Smooth muscle cell (in vitro differentiated cells): Measurements from ENCODE around the gene RPA3. TPM values are rescaled to one million over a fixed set of nuclear protein-coding genes. Genes with fewer than 3 reads are reported as not detected.
"Not testable (repeated sequence)": the region's sequence is repeated elsewhere in the genome, so short reads cannot be mapped to it uniquely, and the experiment has no call there.

Source experiments
- DNase-seq: peaks from one replicate; lab custom pipeline; 2025; ENCODE audit not compliant: unreplicated experiment; lab: John Stamatoyannopoulos, UW
- H2AFZ ChIP-seq: fragments of 200-600 bp; sonication (generic); 2 replicates; pipeline ENCODE4 v1.6.0; 2016; ENCODE audit warnings: antibody characterized with exemption, low read depth, mild to moderate bottlenecking
- H3F3A ChIP-seq: fragments of 200-600 bp; sonication (generic); 2 replicates; pipeline ENCODE4 v1.6.0; 2017; ENCODE audit warnings: antibody characterized with exemption, low read depth
- H3K27ac ChIP-seq: fragments of 200-600 bp; sonication (generic); 2 replicates; pipeline ENCODE4 v1.5.1; 2016; ENCODE audit warnings: low read depth, mild to moderate bottlenecking
- H3K27me3 ChIP-seq: fragments of 200-600 bp; sonication (generic); 2 replicates; pipeline ENCODE4 v1.6.1; 2016; ENCODE audit warnings: low read depth, mild to moderate bottlenecking
- H3K36me3 ChIP-seq: fragments of 200-600 bp; sonication (generic); 2 replicates; pipeline ENCODE4 v1.5.1; 2016; ENCODE audit warnings: low read depth
- H3K4me1 ChIP-seq: fragments of 200-600 bp; sonication (generic); 2 replicates; pipeline ENCODE4 v1.5.1; 2016; ENCODE audit warnings: low read depth
- H3K4me2 ChIP-seq: fragments of 200-600 bp; sonication (generic); 2 replicates; pipeline ENCODE4 v1.6.0; 2016; ENCODE audit warnings: mild to moderate bottlenecking
- H3K4me3 ChIP-seq: fragments of 200-600 bp; sonication (generic); 2 replicates; pipeline ENCODE4 v1.5.1; 2016; ENCODE audit warnings: mild to moderate bottlenecking
- H3K79me2 ChIP-seq: fragments of 200-600 bp; sonication (generic); 2 replicates; pipeline ENCODE4 v1.6.0; 2016; ENCODE audit warnings: low read depth, mild to moderate bottlenecking
- H3K9ac ChIP-seq: fragments of 200-600 bp; sonication (generic); 2 replicates; pipeline ENCODE4 v1.6.0; 2016; ENCODE audit warnings: low read depth
- H3K9me3 ChIP-seq: fragments of 200-600 bp; sonication (generic); replicated peaks from 2 replicates; pipeline ENCODE4 v1.5.1; 2016; ENCODE audit warnings: low read depth
- H4K20me1 ChIP-seq: fragments of 200-600 bp; sonication (generic); 2 replicates; pipeline ENCODE4 v1.6.0; 2016; ENCODE audit warnings: low read depth
- WGBS: methylation state at CpG from one replicate; pipeline ENCODE4 v1.1.7; 2016; ENCODE audit warnings: low lambda C conversion rate; 5-methylcytosine and 5-hydroxymethylcytosine counted together
- polyA plus RNA-seq: library from polyadenylated mRNA; unstranded; fragments of >200 nt; fragmentation: Nextera tagmentation; extraction: Ambion mirVana; gene quantifications from 2 replicates; pipeline ENCODE4 v1.2.1, GENCODE V29; 2016
- total RNA-seq: library from RNA; depleted of rRNA; stranded (reverse); fragments of >200 nt; gene quantifications from 2 replicates; pipeline ENCODE4 v1.2.3, GENCODE V29; 2014
- TF ChIP-seq, protein P1 (sequence below): fragments of 200-600 bp; sonication (generic); IDR thresholded peaks from 2 replicates; pipeline ENCODE4 v1.5.1; 2017; ENCODE audit warnings: borderline replicate concordance, mild to moderate bottlenecking, antibody characterized with exemption; ENCODE audit not compliant: insufficient read depth, poor library complexity, severe bottlenecking

Gene RPA3
- total and polyA plus RNA-seq, 2 experiments from 2014 or later, result 37.2 to 63.7 TPM

DNA sequence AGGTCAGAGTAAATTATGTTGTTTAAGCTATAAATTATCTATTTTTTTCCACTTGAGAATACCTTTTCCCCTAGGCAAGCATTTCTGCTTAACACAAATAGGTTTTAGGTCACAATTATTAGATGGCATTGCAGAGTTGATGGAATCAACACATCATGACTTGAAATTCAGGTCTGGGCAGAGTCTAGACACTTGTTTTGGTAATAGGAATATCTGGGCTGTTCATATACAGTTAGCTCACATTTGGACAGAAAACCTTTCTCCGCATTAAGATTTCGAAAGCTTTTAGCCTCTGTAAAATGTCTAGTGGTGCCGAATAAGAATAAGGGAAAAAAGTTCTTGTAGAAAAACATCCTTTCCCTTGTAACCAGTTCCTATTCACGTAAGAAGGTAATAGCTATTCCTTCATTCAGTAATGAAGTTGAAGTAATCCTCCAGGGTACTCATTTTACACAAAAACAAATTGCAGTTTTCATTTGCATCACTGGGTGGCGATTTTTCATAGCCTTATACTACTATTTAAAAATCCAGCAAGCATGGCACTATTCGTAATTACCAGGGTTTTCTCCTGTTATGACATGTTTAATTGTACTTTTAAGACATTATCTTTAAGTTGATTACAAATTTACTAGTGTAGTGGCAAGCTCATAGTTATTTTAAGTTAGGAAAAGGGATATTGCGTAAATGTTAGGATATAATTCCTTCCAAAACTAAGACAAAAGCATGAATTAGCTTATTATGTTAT is 37.0 kb downstream of the RPA3 start:
- Histone ChIP-seq H3K4me2 (peak overlapping the region; percentile 42), H3F3A (no peaks in the 10 kb centered on the region), H3K27ac (peak overlapping the region; percentile 30), H3K4me1 (peaks cover 8% of the 10 kb centered on the region), H3K9me3 (no peaks in the 10 kb centered on the region), H3K9ac (no peak overlapping the region), H3K4me3 (no peak overlapping the region), H3K36me3 (no peaks in the 10 kb centered on the region), H3K27me3 (no peaks in the 10 kb centered on the region), H2AFZ (peak overlapping the region; percentile 11), H3K79me2 (peaks cover 12% of the 10 kb centered on the region), H4K20me1 (no peaks in the 10 kb centered on the region)
- WGBS, result 58% methylated on average over 7 of the region's 7 CpGs
- TF ChIP-seq, protein P1, sequence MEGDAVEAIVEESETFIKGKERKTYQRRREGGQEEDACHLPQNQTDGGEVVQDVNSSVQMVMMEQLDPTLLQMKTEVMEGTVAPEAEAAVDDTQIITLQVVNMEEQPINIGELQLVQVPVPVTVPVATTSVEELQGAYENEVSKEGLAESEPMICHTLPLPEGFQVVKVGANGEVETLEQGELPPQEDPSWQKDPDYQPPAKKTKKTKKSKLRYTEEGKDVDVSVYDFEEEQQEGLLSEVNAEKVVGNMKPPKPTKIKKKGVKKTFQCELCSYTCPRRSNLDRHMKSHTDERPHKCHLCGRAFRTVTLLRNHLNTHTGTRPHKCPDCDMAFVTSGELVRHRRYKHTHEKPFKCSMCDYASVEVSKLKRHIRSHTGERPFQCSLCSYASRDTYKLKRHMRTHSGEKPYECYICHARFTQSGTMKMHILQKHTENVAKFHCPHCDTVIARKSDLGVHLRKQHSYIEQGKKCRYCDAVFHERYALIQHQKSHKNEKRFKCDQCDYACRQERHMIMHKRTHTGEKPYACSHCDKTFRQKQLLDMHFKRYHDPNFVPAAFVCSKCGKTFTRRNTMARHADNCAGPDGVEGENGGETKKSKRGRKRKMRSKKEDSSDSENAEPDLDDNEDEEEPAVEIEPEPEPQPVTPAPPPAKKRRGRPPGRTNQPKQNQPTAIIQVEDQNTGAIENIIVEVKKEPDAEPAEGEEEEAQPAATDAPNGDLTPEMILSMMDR, result peak; percentile 59
- no peak for DNase-seq

DNA sequence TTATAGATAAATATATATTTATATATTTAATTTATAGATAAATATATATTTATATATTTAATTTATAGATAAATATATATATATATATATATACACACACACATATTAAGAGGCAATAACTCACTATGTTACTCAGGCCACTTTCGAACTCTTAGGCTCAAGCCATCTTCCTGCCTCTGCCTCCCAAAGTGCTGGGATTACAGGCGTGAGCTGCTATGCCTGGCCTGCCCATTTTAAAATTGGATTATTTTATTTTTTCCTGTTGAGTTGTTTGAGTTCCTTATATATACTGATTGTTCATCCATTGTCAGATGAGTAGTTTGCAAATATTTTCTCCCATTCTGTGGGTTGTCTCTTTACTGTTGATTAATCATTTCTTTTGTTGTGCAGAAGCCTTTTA is 38.8 kb downstream of the RPA3 start:
- peaks cover 12% of the 10 kb centered on the region for H3K79me2 ChIP-seq
- not testable (repeated sequence) for H3K4me3 ChIP-seq, H3K36me3 ChIP-seq, H3K9me3 ChIP-seq, H3F3A ChIP-seq, DNase-seq, H3K4me1 ChIP-seq, H3K27me3 ChIP-seq, H4K20me1 ChIP-seq, H3K9ac ChIP-seq, H3K27ac ChIP-seq, H2AFZ ChIP-seq, H3K4me2 ChIP-seq
- 99% methylated on average over 2 of the region's 2 CpGs for WGBS

DNA sequence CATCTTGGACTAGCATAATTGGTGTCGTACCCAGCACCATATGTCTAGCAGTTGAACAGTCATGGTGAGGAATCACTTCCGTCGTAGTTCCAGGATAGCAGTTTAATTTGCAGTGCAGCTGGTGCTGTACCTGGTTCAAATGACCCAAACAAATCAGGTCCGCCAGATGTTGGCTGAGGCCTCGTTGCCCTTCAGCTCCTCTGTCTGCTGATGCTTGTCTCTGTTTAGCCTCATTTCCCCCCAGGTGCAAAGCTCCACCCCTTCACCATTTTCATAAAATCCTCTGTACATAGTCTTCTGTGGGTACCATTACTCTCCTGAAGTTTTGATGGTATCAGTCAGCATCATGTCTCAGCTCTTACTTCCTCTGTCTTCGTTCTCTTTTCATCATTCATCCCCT is 42.7 kb downstream of the RPA3 start:
- TF ChIP-seq, protein P1, result no peak
- Histone ChIP-seq H3K79me2 (peaks cover 6% of the 10 kb centered on the region), H2AFZ (no peak overlapping the region), H3K36me3 (no peaks in the 10 kb centered on the region), H3K9me3 (no peaks in the 10 kb centered on the region), H3K9ac (no peak overlapping the region), H3K27me3 (no peaks in the 10 kb centered on the region), H3K4me2 (no peak overlapping the region), H4K20me1 (no peaks in the 10 kb centered on the region), H3F3A (no peaks in the 10 kb centered on the region), H3K4me3 (no peak overlapping the region), H3K27ac (no peak overlapping the region), H3K4me1 (peaks cover 5% of the 10 kb centered on the region)
- WGBS, result 88% methylated on average over 6 of the region's 6 CpGs
- no peak for DNase-seq

DNA sequence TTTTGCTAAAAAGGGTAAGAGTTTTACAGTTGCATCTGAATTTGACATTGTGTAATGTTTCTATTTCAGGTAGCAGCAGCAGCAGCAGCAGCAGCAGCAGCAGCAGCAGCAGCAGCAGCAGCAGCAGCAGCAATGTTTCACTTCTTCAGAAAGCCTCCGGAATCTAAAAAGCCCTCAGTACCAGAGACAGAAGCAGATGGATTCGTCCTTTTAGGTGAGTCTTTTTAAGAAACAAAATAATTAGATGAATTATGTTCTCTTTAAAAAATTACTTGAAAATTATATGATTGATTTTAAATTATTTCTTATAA is 45.2 kb downstream of the RPA3 start:
- no peaks in the 10 kb centered on the region for H3K27me3 ChIP-seq
- no peaks in the 10 kb centered on the region for H4K20me1 ChIP-seq
- 81% methylated on average over 2 of the region's 2 CpGs for WGBS
- TF ChIP-seq, protein P1, result no peak
- H3K36me3 ChIP-seq, result no peaks in the 10 kb centered on the region
- no peaks in the 10 kb centered on the region for H3K9me3 ChIP-seq
- DNase-seq, result no peak
- no peak overlapping the region for H3K4me2 ChIP-seq
- no peaks in the 10 kb centered on the region for H3F3A ChIP-seq
- H3K4me1 ChIP-seq, result peaks cover 5% of the 10 kb centered on the region
- no peaks in the 10 kb centered on the region for H3K79me2 ChIP-seq
- no peak overlapping the region for H3K9ac ChIP-seq
- no peak overlapping the region for H3K27ac ChIP-seq
- H3K4me3 ChIP-seq, result no peak overlapping the region
- no peak overlapping the region for H2AFZ ChIP-seq
